Skeletal muscle satellite cell (primary cell): Measurements from ENCODE around the gene ZC3H7B.

Experiments used
- H3K27me3 ChIP-seq: 2 replicates; pipeline ENCODE4 v1.7.0; 2013; ENCODE audit warnings: low read length; ENCODE audit not compliant: control insufficient read depth, insufficient read depth
- H3K36me3 ChIP-seq: 2 replicates; pipeline ENCODE4 v1.7.0; 2013; ENCODE audit warnings: mild to moderate bottlenecking, control low read depth, low read length; ENCODE audit not compliant: insufficient read depth
- H3K4me1 ChIP-seq: 2 replicates; pipeline ENCODE4 v1.7.0; 2013; ENCODE audit warnings: low read length; ENCODE audit not compliant: control insufficient read depth, insufficient read depth
- H3K4me2 ChIP-seq: 2 replicates; pipeline ENCODE4 v1.7.0; 2013; ENCODE audit warnings: mild to moderate bottlenecking, low read length
- H3K4me3 ChIP-seq: 2 replicates; pipeline ENCODE4 v1.7.0; 2013; ENCODE audit warnings: low read length
- H3K9ac ChIP-seq: 2 replicates; pipeline ENCODE4 v1.7.0; 2013; ENCODE audit warnings: mild to moderate bottlenecking, low read depth, low read length, moderate library complexity
- H3K9me3 ChIP-seq: replicated peaks from 2 replicates; pipeline ENCODE4 v1.7.0; 2013; ENCODE audit warnings: mild to moderate bottlenecking, control low read depth, low read length

Gene ZC3H7B

DNA sequence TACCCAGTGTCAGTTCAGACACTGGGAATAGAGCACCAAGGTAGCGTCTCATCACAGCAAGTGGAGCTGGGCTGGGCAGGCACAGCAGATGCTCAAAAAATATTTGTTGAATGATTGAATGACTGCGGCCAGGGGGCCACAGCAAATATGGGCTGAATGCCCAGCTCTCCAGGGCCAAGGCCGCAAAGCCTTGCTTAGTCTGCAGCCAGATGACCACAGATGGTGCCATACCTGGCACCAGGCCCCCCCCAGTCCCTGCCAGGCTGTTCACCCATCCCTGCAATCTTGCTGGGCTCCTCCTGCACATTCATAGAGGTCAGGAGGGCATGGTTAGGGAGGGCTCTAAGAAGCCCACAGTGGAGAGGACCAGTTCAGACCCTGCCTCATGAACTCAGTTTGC is 32.9 kb downstream of the ZC3H7B start:
- Histone ChIP-seq H3K4me1 (no peaks in the 10 kb centered on the region), H3K4me3 (no peak overlapping the region), H3K36me3 (peaks cover 72% of the 10 kb centered on the region), H3K4me2 (no peak overlapping the region), H3K9me3 (no peaks in the 10 kb centered on the region), H3K9ac (no peak overlapping the region), H3K27me3 (no peaks in the 10 kb centered on the region)

DNA sequence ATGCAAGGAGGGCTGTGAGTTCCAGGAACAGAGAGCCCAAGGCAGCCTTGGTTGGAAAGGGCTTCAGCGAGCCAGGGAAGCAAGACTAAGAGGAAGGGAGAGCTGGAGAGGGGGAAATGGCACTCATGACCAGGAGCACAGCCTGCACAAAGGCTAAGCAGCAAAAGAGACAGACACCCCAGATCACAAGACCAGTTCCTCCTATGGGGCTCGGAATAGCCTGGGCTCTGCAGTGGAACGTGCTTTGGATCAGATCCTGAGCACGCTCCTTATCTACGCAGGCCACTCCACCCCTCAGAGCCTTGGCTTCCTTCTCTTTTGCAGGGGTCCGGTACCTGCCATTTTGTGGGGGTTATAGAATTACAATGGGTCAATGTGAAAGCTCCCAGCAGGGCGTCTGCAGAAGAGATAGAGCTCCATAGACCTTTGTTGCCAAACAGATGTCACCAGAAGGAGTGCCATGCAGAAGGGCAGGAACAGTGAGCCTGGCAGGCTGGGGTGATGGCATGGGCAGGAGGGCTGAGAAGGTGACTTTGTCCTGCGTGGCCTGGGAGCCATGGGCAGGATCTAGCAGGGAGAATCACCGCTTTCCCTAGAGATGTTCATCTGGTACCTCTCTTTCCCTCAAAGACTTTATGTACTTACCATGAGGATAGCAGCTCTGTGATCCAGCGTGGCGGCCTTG is 33.8 kb downstream of the ZC3H7B start:
- H3K36me3 ChIP-seq: peaks cover 71% of the 10 kb centered on the region
- H3K4me2 ChIP-seq: no peak overlapping the region
- no peaks in the 10 kb centered on the region for H3K4me1 ChIP-seq
- no peak overlapping the region for H3K9ac ChIP-seq
- no peak overlapping the region for H3K4me3 ChIP-seq
- H3K27me3 ChIP-seq: no peaks in the 10 kb centered on the region
- H3K9me3 ChIP-seq: no peaks in the 10 kb centered on the region

- H3K9ac ChIP-seq: no peak overlapping the region
- peaks cover 70% of the 10 kb centered on the region for H3K36me3 ChIP-seq
- no peaks in the 10 kb centered on the region for H3K9me3 ChIP-seq
- H3K27me3 ChIP-seq: no peaks in the 10 kb centered on the region
- no peak overlapping the region for H3K4me3 ChIP-seq
- no peak overlapping the region for H3K4me2 ChIP-seq
- H3K4me1 ChIP-seq: no peaks in the 10 kb centered on the region
Observed at GRCh38 chr22:41338614-41339212, 37.4 kb downstream of the ZC3H7B start.

- Histone ChIP-seq H3K4me1 (no peaks in the 10 kb centered on the region), H3K4me3 (no peak overlapping the region), H3K9me3 (no peaks in the 10 kb centered on the region), H3K9ac (no peak overlapping the region), H3K27me3 (no peaks in the 10 kb centered on the region), H3K4me2 (no peak overlapping the region), H3K36me3 (peaks cover 71% of the 10 kb centered on the region)
Observed at GRCh38 chr22:41339823-41340222, 38.5 kb downstream of the ZC3H7B start.

- H3K4me3 ChIP-seq: no peak overlapping the region
- peaks cover 68% of the 10 kb centered on the region for H3K36me3 ChIP-seq
- no peaks in the 10 kb centered on the region for H3K9me3 ChIP-seq
- no peak overlapping the region for H3K9ac ChIP-seq
- H3K4me1 ChIP-seq: no peaks in the 10 kb centered on the region
- no peaks in the 10 kb centered on the region for H3K27me3 ChIP-seq
- no peak overlapping the region for H3K4me2 ChIP-seq
Observed at GRCh38 chr22:41340357-41340756, 39.0 kb downstream of the ZC3H7B start.

- no peaks in the 10 kb centered on the region for H3K9me3 ChIP-seq
- H3K36me3 ChIP-seq: peaks cover 68% of the 10 kb centered on the region
- no peaks in the 10 kb centered on the region for H3K4me1 ChIP-seq
- no peak overlapping the region for H3K4me2 ChIP-seq
- H3K27me3 ChIP-seq: no peaks in the 10 kb centered on the region
- H3K9ac ChIP-seq: no peak overlapping the region
- H3K4me3 ChIP-seq: no peak overlapping the region
Observed at GRCh38 chr22:41341012-41341411, 39.7 kb downstream of the ZC3H7B start.

DNA sequence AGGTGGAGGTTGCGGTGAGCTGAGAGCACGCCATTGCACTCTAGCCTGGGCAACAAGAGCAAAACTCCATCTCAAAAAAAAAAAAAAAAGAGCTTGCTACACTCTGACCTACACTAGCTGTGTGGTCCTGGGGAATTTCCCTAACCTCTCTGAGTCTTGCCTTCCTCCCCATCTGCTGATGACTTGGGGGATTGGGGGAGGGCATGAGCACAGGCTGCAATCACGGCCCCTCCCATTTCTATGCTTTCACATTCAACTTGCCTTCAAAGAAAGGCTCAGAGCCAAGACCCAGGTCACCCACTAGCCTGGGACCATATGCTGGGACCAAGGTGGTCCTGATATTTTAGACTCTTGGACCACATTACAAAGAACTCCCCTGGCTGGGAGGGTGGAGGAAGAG is 40.7 kb downstream of the ZC3H7B start:
- no peaks in the 10 kb centered on the region for H3K4me1 ChIP-seq
- peaks cover 74% of the 10 kb centered on the region for H3K36me3 ChIP-seq
- H3K27me3 ChIP-seq: no peaks in the 10 kb centered on the region
- no peaks in the 10 kb centered on the region for H3K9me3 ChIP-seq
- H3K9ac ChIP-seq: no peak overlapping the region
- H3K4me3 ChIP-seq: no peak overlapping the region
- H3K4me2 ChIP-seq: no peak overlapping the region

DNA sequence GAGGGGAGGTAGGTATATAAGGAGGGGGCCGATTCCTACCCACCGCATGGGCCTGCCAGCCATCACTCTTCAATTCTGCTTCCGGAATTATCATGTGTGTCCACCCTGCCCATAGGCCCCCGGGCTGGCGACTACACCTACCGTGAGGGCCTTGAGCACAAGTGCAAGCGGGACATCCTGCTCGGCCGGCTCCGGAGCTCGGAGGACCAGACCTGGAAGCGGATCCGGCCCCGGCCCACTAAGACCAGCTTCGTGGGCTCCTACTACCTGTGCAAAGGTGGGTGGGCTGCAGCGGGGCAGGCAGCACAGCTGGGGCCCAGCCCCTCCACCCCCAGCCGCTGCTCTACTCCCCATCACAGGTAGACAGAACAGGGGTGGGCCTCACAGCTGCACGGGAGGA is 42.0 kb downstream of the ZC3H7B start:
- no peaks in the 10 kb centered on the region for H3K9me3 ChIP-seq
- no peak overlapping the region for H3K4me2 ChIP-seq
- H3K27me3 ChIP-seq: no peaks in the 10 kb centered on the region
- H3K36me3 ChIP-seq: peaks cover 79% of the 10 kb centered on the region
- H3K4me3 ChIP-seq: no peak overlapping the region
- H3K9ac ChIP-seq: no peak overlapping the region
- no peaks in the 10 kb centered on the region for H3K4me1 ChIP-seq

GRCh38 chr22:41343717-41344116 is 42.4 kb downstream of the ZC3H7B start:
- H3K4me1 ChIP-seq: no peaks in the 10 kb centered on the region

DNA sequence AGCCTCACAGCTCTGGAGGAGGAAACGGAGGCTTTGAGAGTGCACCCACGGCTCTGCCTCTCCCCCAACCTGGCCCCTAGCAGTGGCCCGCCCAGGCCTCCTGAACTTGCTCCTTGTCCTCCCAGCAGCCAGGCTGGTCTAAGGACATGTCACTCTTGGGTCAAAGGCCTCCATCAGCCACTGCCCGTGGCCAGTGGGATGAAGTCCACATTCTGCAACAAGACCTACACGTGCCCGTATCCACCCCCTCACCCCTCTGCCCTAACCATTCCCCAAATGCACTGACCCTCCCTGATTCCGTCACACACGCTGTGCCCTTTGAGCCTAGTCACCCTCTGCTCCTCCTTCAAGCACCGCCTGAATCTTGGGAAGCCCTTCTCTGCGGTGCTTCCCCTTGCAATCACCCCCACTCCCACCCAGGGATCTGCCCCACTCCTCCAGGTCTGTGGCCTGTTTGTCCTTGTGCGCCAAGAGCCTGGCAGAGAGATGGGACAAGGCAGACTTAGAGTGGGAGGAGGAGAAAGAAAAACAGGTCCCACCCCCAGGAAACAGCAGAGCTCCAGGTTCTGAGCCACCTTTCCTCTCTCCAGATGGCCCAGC is 43.0 kb downstream of the ZC3H7B start:
- no peaks in the 10 kb centered on the region for H3K4me1 ChIP-seq
- H3K36me3 ChIP-seq: peaks cover 80% of the 10 kb centered on the region
- no peak overlapping the region for H3K4me2 ChIP-seq
- H3K27me3 ChIP-seq: no peaks in the 10 kb centered on the region
- no peak overlapping the region for H3K4me3 ChIP-seq
- H3K9me3 ChIP-seq: no peaks in the 10 kb centered on the region
- H3K9ac ChIP-seq: no peak overlapping the region

More at GRCh38 chr22:41343717-41344116, 42.4 kb downstream of the ZC3H7B start:
- Histone ChIP-seq H3K4me2 (no peak overlapping the region), H3K27me3 (no peaks in the 10 kb centered on the region), H3K36me3 (peaks cover 79% of the 10 kb centered on the region), H3K9ac (no peak overlapping the region), H3K9me3 (no peaks in the 10 kb centered on the region), H3K4me3 (no peak overlapping the region)

DNA sequence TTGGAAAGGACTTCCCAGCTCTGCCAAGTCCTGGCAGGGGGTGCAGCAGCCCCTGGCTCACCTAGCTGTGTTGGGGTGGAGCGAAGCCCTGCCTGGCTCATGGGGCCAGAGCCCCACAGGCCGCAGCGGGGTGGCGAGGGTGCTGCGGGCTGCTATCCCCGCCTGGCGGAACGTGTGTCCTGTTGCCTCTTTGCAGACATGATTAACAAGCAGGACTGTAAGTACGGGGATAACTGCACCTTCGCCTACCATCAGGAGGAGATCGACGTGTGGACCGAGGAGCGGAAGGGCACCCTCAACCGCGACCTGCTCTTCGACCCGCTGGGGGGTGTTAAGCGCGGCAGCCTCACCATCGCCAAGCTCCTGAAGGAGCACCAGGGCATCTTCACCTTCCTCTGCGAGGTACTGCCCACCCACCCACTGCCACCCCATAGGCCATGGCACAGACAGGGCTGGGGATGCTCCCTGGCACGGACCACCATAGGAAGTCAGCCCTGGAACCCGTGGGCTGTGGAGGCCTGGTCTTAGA is 44.5 kb downstream of the ZC3H7B start:
- H3K4me2 ChIP-seq: no peak overlapping the region
- H3K27me3 ChIP-seq: no peaks in the 10 kb centered on the region
- no peak overlapping the region for H3K4me3 ChIP-seq
- peaks cover 81% of the 10 kb centered on the region for H3K36me3 ChIP-seq
- H3K9me3 ChIP-seq: no peaks in the 10 kb centered on the region
- no peaks in the 10 kb centered on the region for H3K4me1 ChIP-seq
- H3K9ac ChIP-seq: no peak overlapping the region
